Activated naive CD4-positive, alpha-beta T cell treated with anti-CD3 and anti-CD28 coated beads, Interleukin-2, amount 50 U/mL, for 16 hours (primary cell): ENCODE results near the gene GARS1.

Experiments
- DNase-seq: peaks from one replicate; pipeline ENCODE4 v3.0.0-alpha.2; 2020

Gene GARS1

DNA sequence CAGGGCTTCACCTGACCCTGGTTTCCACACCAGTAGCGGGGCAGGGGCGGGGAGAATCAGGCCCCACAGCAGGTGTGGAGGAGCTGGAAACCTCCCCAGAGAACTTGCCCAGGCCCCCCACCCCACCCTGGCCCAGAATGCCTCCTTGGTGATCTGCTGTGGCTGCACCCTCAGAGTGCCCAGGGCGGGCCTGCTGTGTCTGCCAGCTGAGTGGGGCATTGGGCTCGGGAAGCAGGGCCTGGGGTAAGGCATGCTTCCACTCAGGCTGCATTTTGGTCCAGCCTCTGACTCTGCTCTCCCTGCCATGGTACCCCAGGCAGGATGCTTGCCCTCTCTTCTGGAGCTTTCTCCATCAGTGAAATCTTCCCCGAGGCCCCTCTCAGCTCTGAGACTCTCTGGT is 88.6 kb downstream of the GARS1 start:
- no peak for DNase-seq
